Measurements from ENCODE around the gene GABRB2.
"Not testable (repeated sequence)": the region's sequence is repeated elsewhere in the genome, so short reads cannot be mapped to it uniquely, and the experiment has no call there.

GABRB2 gene

DNA sequence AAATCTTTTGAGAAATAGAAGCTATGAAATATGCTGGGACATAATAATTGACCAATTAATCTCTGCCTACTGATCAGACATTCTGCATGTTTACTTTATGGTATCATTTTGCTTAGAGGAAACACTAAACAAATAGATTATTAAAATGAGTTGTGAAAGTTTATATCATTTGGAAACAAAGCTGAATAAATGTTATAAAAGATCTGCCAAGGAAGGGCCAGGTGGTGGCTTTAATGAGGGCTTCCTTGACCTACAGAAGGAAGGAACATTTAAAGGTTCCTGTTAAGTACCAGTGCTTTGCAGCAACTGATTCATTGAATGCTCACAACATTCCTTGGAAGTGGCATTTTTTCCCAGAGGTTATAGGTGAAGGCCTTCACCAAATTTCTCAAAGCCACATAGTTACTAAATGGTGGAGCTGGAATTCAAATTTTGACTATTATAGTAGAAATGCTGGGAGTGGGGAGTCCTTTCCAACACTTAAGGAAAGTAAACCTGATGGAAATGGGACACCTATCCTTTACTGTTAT lies 250.7 kb downstream of the GABRB2 start:
- no peak for DNase-seq

DNA sequence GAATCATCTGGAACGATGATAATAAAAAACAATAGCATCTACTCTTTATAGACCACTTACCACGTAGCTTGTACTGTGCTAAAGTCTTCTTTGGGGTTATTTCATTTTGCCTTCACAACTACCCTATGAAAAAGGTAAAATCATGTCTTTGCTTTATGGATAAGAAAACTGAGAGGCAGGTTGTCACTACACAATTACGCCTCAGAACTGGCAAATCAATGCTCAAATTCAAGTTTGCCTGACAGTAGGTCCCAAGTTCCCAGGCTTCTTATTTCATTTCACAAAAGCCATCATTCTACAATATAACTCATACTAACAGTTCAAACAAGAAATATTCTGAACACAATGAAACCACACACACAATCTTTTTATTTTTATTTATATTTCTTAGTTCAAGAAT lies 258.5 kb downstream of the GABRB2 start:
- no peak for DNase-seq

DNA sequence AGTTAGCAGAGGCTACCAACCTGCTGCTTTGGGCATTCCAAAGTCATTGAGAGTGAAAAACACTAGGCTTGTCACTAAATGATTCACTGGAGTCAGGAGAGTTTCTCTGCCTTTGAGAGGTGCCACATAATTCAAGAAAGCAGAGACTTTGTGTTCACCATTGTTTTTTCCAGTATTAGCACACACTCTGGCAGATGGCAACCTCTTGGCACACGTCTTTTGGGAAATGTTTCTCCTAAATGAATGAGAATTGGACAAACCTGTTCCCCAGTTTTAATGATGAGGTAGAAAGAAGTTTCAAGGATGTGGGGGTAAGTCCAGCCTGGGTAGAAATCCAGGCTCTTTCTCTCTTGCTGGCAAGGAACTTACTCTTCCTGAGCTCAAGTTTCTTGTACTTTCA lies 259.1 kb downstream of the GABRB2 start:
- DNase-seq = no peak

DNA sequence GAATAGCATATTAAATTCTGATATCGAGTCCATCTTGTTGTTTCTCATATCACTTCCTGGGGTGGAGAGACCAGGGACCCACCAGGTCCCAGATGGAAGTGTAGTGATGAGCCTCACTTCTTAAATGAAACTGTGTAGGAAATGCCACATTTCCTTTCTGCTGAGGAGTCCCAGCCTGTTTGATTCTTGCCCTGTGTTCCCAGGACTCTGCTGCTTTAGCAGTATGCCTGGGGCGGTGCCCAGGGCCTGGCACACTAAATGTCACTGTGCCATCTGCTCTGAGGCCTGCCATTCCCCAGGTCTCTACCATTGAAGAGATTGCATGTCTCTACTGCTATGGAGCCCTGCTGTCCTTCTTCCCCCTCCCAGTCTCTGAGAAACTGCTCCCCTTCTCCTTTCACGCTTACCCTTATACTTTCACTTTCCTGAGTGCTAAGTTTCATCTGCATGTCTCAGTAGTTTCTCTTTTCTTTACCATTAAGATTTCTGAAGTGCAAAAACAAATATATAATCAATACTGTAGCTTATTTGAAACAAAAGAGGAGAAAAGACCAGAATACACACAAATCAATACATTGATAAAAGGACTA lies 260.4 kb downstream of the GABRB2 start:
- no peak for DNase-seq

DNA sequence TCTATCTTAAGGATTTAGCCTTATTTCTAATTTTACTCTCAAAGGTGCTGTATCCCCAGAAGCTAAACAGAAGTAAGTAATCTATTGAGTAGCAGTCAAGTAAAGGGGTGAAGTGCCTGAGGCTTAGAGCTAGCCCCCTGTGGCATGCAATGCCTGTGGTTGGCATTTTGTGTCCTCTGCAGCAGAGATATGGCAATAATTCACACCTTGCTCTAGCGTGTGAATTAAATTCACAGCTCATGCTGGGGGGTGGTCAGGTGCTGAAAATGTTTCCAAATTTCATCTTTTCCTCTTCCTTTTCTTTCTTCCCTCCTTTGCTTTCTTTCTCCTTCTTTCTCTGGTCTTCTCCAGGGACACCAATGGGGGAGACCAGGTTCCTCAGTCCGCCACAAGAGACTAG lies 262.1 kb downstream of the GABRB2 start:
- DNase-seq = no peak

DNA sequence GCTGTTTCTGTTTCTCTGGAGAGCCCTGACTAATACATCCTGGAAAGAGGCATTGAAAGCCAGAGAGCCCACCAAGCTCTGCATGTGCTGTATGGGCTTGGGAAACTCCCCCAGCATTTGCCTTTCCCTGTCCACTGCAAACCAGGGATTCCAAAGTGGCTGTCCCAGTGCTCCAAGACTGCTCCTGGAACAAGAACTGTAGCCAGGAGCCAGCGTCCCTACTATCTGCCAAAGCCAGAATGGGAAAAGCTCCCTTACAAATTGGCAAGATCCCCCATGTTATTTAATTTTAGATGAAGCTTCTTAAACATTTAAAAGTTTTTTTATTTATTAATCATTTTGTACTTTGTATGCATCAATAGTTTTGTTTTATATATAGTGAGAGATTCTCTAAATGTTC lies 263.2 kb downstream of the GABRB2 start:
- no peak for DNase-seq

DNA sequence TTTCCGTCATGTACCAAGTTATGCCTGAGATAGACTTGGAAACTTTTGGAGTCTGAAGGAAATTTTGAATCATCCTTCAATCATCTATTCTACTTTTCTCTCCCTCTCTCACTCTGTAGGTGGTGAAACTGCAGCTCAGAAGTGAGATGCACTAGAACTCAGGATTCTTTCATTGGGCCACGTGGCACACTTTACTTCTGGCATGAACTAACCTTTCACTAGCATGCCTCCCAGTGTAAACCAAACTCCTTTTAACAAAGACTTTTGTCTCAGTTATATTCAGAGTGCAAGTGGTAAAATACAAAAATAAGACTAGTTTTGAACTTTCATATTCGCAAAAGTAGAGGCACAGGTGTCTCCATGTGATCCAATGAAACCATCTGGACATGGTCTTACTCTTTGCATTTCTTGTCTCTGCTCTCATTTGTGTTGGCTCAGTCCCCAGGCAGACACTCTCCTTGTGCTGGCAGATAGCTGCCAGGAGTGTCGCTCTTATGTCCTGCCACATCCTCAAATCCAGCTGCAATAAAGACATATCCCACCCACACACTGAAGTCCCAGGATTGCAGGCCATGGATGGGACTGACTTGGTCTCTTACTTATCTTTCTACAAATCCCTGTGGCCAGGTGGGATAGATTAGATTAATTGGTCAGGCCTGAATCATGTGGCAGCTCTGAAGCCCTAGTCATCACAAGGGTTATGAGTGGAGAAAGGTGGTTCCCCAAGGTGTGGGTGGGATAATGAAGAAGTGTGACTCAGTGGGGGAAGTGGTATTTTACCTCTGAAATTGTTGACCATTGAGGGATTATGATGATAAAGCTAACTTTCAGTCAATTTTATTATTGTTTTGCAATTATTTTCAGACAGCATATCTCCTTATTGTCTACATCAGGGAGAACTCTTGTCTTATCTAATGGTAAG lies 267.5 kb downstream of the GABRB2 start:
- no peak for DNase-seq

DNA sequence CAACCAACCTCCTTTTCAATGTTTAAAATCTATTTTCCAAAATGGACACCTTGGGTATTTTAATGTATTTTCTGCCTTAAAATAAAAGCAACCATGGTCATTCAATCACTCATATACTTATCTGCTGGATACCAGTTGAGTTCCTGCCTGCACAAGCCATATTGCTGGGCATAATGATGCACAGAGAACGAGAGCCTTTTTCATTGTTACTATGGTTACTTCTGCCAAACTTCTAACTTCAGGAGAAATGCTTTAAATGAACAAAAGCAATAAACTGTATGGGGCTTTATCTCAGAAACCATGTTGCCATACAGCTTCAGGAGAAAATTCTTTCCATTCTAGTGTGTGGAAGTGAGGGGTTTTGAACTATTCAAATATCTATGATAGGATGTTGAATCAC lies 269.5 kb downstream of the GABRB2 start:
- no peak for DNase-seq

DNA sequence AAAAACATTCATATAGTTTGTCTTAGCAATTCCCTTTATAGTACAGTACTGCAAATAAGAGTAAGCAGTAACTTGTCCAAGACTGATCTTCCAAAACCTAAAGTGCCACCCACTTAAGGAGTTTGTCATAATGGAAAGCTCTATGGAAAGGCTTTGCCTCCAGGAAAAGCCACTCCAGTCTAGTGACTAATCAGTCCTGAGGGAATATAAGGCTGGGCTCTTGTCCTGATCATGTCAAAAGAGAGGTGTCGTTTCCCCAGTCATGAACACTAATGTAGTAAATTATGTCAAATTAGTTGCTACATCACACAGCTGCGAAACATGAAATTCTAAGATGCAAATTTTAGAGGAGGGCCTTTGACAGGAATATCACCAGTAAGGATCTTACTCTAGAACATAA lies 271.6 kb downstream of the GABRB2 start:
- no peak for DNase-seq

DNA sequence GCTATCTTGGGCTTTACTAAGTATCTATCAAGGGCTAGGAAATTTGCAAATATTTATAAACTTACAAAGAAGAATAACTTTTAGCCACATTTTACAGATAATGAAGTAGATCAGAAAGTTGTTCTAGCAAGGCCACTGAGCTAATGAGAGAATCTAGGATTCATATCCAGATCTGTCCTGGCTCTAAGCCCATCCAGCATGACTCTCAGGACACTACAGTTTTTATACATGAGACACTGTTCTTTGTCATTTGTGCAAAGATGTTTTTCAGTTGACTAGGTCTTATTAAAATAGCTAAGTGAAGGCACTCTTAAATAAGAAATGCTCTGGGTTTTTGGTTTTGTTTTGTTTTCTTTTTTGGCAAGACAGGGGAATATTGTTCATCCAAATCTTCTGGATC lies 273.1 kb downstream of the GABRB2 start:
- no peak for DNase-seq

DNA sequence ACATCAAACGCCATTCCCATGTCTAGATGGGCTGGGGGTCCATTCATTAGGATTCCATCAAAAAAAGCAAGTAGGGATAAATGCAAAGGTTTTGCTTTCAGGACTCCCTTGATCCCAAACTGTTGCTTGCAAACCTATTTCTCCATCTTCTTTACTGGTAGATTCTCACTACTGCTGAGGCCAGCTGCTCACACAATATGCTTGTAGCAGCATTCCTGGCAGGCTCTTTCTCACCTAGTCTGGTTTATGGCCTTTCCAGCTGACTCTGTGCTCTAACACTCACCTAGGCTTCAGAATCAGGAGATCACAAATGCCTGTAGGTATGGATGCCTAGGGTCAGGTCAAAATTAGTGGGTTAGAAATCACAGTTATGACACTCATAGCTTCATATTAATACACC lies 274.7 kb downstream of the GABRB2 start:
- DNase-seq = no peak

DNA sequence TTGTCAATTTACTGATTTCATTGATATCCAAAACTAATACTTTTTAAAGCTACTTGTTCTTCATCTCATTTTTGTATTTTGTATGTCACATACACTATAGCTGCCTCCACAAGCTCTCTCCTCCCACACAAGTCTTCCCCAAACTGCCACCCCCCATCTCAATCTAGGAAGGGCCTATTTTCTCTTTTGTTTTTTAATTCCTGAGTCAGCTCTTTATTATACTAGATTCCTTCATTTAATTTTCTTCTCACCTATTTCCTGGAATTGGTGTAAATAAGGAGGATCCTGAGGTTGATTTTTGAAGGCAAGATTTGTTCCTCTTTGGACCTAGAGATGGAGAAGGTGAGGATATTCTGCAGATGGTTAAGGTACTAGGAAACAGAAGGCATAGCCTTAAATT lies 277.4 kb downstream of the GABRB2 start:
- no peak for DNase-seq

DNA sequence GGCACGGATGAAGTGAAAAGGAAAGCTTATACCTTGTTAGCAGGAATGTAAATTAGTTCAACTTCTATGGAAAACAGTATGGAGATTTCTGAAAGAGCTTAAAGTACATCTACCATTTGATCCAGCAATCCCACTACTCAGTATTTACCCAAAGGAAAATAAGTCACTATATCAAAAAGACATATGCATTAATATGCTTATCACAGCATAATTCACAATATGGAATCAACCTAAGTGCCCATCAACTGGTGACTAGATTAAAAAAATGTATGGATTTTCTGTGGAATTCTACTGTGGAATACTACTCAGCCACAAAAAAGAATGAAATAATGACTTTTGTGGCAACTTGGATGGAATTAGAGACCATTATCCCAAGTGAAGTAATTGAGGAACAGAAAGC lies 279.6 kb downstream of the GABRB2 start:
- DNase-seq = no peak

DNA sequence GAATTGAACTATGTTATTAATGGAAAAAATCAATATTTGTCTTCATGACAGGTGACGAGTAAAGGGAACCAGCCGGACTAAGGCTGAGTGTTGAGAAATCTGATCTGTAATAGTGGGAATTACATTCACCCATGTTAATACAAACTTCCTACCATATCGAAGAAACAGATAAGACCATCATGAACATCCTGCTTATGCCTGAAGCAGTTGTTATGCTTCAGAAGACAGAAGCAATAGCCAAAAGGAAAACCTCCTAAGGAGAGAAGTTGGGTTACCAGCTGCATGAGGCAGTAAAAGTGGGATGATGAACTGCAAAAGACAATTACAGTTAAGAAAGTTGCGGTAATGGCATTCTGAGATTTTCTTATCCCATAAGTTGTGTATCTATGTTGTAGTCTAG lies 281.5 kb downstream of the GABRB2 start:
- DNase-seq = no peak

DNA sequence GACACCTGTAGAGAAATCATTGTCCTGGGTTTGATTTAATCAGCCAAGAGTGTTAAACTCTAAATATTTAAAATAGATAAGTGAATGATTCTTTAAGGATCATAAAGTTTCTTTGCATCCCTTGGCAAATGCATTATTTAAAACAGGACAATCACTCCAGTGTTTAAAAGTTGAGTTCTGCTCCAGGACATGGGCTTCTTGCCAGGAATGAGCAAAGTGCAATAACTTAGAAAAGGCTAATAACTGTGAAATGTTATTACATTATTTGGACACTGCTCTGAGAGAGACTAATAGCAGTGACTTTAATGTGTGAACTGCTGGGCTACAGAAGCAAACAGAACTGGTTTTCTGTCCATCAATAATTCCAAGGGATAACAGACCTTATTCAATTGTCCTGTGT lies 283.3 kb downstream of the GABRB2 start:
- no peak for DNase-seq

DNA sequence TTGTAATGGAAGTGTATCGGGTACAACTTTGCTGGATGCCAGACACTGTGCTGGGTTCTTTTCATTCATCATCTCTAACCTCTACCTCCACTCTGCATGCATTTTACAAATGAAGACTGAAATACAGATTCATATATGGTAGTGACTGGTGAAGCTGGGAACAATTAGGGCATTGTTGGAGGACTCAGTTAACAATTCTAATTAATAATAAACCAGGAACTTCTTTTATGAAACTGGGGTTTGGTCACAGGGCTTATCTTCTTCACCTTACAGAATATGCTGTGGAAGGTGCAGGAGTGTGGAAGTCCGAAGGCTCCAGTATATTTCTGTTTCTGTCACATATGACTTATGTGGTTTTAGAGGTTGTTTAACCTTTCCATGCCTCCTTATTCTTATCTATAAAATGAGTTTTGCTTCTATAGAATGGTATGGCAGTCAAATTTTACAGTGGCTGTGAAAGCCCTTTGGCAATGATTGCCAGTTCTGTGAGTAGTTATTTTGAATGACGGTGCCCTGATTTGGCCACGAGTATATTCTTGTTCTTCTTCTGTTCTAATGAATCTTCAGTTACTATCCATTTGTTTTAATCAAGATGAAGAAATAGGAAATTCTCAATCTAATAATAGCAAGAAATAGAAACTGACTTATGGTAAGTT lies 284.7 kb downstream of the GABRB2 start:
- DNase-seq = no peak

DNA sequence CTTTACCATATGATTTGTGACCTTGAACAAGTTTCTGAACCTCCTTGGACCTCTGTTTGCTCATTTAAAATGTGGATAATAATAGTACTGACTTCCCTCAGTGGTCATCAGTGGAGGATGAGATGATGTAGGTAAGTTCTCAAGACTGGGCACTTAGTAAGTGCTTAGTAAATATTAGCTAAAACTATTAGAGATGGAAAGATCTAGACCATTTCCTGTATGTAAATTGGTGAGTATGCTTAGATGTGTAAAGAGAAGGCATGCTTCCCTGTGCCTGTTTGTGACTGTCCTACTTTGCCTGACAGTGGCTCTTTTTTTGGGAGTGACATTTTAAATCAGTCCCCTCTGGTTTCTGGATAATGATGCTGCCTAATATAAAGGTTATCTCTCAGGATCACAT lies 288.1 kb downstream of the GABRB2 start:
- DNase-seq = no peak

DNA sequence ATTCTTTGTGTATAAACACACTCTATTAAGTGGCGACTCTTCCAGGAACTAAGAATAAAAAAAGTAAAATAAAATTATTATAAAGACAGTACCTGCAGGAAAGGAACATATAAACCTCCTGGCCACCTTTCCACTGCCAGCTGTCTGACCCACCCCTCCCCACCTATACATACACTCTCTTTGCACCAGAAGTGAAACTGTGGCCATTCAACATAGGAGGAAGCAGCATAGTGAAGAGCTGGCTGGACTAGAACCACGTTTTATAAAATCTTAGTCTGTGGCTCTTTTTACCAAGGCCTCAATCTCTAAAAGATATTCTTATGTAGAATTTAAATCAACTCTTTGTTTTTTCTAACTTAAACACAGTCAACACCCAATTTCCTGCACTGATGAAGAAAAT lies 289.6 kb downstream of the GABRB2 start:
- DNase-seq = no peak

DNA sequence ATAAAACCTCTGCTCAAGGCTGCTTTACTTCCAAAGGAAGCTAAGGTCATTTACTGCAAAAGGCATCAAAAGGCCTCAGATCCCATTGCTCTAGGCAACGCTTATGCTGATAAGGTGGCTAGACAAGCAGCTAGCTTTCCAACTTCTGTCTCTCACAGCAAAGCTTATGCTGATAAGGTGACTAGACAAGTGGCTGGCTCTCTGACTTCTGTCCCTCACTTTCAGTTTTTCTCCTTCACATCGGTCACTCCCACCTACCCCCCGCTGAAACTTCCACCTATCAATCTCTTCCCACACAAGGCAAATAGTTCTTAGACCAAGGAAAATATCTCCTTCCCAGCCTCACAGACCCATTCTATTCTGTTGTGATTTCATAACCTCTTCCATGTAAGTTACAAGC lies 293.6 kb downstream of the GABRB2 start:
- not testable (repeated sequence) for DNase-seq

DNA sequence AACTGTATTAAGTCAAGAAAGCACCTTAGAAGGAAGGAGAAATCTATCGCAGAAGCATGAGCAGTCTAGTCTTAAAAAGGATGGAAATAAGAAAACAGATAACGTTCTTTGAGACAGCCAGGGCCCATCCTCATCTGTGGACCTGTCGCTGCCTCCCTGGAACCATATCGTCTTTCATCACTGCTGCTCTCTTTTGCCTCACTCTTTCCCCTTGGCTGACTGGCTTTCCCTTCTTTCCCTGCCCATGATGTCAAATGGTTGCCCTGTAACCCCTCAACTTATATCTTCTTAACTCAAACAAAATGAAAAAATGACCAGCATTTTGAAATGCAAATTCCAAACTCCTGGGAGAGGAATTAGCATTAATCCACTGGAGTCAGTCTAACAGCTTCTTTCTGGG lies 299.8 kb downstream of the GABRB2 start:
- no peak for DNase-seq

DNA sequence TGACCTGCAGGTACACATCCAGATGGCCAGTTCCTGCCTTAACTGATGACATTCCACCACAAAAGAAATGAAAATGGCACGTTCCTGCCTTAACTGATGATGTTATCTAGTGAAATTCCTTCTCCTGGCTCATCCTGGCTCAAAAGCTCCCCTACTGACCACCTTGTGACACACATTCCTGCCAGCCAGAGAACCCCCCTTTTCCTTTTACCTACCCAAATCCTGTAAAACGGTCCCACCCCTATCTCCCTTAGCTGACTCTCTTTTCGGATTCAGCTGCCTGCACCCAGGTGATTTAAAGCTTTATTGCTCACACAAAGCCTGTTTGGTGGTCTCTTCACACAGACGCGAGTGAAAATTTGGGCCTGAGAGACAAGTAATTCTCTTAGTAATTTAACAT lies 300.7 kb downstream of the GABRB2 start:
- DNase-seq = not testable (repeated sequence)

All from activated CD4-positive, alpha-beta T cell treated with anti-CD3 and anti-CD28 coated beads, Interleukin-2, amount 50 U/mL, for 16 hours (primary cell).